Kidney capillary endothelial cell (primary cell): ENCODE results near the gene SRGAP2B.
"Not testable (repeated sequence)": the region's sequence is repeated elsewhere in the genome, so short reads cannot be mapped to it uniquely, and the experiment has no call there.

Source experiments
- DNase-seq: peaks from one replicate; pipeline ENCODE4 v3.0.0-alpha.2; 2018; ENCODE audit warnings: low spot score

Gene SRGAP2B

DNA sequence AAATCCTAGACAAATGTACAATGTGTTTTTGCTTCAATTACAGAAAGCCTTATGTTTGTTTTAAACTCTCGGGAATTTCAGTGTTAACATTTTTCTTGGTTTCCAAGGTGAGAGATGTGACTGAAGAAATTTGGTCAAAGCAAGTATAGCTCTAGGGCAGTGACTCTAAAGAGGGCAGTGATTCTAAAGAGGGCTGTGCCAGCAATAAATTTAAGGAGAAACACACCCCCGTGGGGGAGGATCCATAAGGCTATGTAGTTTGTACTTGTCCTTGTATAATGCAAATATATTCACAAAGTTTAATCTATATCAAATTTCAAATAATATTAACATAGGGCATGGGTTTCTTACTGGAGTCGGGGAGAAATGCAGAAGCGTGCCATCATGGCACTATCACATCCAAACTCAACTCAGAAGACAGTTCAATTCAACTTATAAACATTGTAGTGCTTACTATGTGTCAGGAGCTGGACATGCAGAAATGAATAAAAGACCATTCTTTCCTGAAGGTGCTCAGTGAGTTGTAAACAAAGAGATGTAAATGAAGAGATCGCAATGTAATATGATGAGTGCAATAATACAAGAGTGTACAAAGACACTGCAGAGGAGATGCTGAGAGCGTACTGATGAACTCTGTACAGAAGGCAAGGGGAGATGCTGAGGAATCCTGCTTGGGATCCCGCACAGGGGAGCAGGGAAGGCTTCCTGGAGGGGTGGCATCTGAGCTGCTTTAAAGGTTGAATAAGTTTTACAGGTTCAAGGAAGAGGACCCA lies 12.5 kb downstream of the SRGAP2B start:
- not testable (repeated sequence) for DNase-seq

DNA sequence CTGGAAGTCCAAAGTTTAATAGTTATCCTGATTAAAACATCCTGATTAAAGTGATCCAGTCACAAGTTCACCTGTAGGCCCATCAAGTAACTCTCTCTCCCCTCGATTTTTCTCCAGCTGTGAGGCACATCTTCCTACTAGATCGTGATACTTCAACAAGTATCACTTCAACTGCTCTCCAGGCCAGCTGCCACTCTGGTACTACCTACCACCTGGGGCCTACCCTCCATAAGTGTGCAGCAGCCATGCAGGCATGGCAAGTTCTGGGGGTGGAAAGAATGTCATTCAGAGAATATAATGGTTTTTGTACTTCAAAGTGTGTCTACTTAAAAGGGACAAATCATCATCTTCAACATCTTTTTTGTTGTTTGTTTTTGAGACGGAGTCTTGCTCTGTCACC lies 14.9 kb downstream of the SRGAP2B start:
- not testable (repeated sequence) for DNase-seq

DNA sequence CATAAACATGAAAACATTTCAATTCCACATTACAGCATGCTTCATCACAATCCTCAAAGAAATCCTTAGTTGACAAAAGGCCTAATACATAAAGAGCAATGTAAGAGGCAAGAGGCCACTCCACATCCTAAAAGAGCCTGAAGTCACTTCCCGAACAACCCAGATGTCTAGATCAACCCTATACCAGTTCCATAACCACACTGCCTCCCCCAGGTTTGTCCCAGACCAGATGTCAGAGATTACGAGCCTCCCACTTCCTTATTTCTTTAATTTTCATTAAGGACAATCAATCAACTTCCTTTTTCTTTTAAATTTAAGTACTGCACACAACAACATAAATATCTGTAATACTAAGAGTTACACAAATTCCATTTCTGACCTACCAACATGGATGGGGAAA lies 15.4 kb downstream of the SRGAP2B start:
- not testable (repeated sequence) for DNase-seq

DNA sequence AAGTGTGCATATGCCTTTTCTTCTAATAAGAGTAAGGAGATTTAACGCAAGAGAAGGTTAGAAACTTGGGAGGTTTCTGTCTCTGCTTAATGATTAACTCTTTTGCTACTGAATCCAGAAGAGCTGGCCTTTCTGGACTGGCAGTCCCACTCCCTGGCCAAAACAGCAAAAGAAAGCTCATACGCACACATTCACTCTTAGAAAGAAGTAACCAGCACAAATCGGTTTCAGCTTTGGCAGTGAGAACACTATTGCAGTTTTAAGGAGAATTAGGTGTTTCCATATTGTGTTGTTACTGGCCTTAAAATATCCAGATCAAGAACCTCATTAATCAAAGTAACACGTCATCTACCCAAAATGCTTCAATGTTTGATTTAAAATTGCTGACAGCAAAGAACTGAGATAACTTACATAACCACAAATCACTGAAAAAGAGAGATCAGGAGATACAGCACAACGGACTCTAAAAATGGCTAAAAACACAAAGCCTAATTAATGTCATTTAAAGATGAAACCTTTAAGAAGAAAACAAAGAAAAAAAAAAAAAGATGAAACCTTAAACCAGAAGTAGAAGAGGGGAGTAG lies 16.2 kb downstream of the SRGAP2B start:
- not testable (repeated sequence) for DNase-seq

DNA sequence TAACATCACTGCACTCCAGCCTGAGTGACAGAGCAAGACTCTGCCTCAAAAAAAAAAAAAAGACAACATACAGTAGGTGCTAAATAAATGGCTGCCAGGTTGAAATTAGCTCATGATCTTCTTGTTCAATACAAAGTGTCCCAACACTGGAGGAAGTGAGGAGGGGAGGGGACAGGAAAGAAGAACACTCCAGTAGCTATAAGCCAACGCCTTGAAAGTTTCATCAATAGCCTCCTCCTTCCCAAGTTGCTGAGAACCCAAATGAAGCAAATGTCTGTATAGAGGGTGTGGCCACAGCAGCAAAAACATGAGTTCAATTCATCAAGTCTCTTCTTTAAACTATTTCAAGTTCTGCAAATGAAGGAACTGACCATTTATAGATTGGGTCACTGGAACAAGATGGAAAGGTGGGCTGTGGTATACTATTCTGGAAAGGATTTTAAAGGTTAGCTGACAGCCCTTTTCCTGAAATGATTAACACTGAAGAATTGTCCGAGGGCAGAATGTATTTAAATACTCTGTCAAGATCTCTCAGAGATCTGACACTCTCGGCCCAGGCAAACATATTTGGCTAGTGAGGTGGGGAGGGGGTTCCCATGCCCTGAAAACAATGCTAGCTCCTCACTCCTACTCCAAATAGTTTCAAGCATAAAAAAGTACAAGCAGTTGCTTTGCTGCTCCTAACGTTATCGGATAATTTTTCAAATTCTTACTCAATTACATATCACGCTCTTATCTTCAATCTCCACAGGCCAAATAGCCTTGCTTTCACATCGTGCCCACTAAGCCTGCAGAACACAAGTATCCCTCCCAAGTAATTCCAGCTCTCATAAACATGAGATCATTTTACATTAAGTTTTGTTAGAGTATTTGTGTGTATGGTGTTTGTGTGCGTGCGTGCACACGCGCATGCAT lies 17.0 kb downstream of the SRGAP2B start:
- DNase-seq: not testable (repeated sequence)

DNA sequence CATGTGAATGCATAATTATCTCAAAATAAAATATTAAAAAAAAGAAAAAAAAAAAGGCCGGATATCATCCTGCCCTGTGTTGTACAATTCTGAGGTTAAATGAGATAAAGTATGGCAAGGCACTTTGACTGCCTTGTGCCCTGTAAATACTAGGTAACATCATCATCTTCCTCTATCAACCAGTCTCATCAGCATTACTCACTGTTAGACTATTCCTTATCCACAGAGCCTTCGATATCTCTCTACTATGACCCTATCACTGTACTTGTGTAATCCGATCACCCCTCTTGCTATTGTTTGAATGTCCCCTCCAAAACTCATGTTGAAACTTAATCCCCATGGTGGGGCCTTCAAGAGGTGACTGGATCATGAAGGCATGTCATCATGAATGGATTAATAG lies 18.3 kb downstream of the SRGAP2B start:
- DNase-seq: not testable (repeated sequence)

DNA sequence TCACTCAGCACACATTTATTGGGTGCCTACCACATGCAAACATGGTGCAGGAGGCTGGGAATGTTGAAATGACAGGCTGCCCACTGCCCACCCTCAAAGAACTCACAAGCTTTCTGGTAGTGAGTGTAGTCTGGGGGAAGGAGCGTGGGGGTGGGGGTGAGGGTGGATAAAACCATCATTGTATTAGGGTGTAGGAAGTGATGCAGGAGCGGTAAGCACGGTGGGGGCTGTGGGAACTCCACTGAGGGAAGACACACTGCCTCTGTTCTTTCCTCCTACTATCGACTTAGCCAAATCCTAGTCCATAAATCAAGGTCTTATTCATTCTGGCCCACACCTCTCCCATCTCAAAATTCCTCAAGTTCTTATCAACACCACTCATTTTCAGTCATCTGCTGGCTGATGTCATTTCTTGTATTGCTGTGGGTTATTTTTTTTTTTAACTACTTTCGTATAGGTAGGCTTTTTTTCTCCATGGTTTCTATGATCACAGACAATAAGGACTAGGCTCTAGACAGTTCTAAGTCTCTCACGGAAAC lies 21.0 kb downstream of the SRGAP2B start:
- not testable (repeated sequence) for DNase-seq

DNA sequence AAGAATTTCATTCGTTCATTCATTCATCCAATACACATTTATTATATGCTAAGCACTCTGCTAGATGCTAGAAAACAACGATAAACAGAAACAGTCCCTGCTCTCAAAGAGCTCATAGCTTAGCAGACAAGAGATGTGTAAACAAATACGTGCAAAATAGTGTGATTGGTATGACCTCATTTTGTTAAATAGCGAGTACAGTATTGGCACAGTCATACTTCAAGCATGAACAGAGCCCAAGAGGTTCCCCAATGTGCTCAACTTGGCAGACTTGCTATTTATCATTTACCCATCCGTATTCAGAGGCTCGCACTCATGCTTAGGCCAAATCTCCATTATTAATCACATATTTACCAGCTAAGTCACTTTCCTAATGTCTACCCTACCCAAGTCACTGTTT lies 23.6 kb downstream of the SRGAP2B start:
- not testable (repeated sequence) for DNase-seq

DNA sequence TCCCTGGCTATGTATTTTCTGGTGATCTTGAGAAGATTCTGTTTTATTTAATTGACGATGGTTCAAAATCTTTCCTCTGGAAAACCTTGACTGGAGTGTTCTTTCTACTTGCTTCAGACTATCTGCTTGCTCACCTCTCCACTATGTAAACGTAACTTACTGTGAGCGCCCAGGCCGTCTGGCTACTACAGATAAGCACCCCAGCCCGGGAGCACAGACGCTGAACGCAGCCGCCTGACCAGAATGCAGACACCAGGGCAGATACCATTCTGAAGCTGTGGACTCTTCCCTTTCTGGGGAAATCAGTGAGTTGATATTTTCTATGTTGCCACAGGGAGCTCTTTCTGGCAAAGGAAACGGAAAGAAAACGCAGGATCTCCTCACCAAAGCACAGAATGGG lies 28.6 kb downstream of the SRGAP2B start:
- DNase-seq: not testable (repeated sequence)

DNA sequence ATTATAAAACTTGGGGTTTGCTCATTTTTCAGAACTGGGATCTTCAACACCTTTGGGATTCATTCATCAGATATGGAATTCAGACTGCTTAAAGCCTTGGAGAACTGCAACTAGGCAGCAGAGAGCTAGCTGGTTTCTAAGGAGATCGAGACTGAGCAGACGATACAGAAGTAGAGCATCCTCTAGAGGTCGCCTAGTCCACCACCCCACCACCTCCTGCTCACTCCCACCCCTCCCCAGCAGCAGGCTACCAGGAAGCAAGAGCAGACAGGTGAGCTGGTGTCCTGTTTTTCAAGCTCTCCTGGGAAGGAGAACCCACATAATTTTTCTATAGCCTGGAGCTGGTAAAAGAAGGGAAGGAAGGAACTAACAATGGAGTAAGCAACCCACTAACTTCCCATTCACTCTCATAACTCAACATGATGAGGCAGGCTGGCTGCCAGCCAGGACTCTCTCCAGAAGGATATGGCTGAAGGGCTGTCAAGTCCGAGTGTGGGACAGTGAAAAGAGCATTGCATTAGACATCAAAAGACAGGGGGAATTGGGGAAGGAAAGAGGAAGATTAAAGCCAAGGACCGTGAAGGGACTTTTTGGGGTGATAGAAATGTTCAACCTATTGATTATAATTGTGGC lies 29.8 kb downstream of the SRGAP2B start:
- not testable (repeated sequence) for DNase-seq

DNA sequence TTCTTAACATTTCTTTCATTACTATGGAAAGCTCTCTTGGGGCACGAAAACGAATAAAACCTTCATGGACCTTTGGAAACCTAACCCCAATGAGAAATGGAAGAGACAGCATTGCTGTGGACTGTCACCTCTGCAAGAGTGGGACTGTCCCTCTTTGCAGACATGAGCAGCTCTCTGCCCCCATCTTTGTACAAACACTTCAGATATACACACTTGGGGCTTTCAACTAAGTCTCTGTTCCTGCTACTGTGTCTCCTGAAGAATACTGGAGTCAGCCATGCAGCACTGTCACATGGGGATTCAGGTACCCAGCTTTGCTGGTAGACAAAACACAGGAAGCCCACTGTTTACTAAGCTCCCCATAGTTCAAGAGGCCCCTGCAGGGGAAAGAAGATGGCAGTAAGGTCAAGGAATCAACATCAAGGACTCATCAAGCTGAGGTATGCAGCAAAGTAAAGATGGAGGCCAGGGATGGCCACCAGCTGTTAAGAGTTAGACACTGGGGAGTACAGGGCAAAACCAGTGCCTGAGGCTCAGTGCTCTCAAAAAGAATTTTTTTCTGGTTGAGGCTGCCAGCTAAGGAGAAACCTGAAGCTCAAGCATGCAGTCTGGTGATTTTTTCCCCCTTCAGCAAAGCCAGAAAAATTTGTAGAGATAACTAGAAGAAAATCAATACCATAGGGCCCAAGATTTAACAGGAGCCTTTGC lies 31.0 kb downstream of the SRGAP2B start:
- DNase-seq: not testable (repeated sequence)

DNA sequence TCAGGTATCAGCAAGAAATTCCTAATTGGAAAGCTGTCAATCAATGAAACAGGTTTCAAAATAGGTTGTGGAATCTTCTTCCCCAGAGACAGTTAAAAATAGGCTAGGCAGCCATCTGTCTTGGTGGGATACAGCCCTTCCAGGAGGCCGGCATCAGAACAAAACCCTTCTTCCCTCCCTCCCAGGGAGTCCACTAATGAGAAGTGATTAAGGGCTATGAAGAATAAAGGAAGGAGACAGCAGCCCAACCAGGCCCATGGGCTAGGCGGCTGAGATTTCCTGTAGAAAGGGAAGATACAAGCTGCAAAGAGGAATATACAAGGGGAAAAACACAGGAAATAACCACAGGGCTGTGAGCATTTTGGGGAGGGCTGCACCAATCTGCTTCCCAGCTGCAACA lies 31.8 kb downstream of the SRGAP2B start:
- DNase-seq: not testable (repeated sequence)

DNA sequence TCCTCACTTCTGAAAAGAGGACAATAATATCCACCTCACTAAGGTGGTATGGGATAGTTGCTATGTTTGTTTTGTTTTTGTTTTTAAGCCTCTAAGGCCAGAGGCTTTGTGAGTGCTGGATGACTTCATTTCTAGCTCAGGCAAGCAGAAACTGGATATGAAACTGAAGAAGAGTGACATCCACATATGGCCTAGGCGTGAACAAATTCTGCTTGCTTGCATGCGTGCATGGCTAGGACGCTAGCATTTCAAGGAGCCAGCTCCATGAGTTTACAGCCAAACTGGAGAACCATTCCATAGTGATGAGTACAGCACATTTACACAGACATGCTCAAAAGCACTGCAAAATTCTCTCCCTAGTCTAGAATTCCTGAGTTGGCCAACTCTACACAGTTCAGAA lies 36.9 kb downstream of the SRGAP2B start:
- DNase-seq: not testable (repeated sequence)

DNA sequence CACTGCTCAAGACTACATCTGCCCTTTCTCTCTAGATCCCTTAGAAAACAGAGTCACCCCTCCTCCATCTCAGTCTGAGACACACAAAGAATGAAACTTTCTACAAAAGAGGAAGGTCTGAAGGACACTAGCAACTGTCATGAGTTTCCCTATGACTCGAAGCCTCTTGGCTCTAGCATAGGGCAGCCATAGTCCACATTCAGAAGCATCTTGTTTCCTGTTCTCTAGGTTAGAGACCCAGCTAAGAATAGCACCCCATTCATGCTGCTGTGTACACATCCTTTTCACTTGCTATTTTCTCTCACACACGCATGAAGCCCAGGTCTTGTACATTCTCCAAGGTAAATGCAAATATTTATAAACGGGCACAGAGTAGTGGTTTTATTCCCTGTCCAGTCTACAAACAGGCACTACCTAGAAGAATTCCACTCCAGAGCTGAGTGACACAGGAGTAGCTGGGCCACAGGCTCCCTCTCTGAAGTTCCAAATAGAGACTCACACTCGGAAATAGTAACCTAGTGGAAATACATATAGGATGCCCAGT lies 39.8 kb downstream of the SRGAP2B start:
- DNase-seq: not testable (repeated sequence)

DNA sequence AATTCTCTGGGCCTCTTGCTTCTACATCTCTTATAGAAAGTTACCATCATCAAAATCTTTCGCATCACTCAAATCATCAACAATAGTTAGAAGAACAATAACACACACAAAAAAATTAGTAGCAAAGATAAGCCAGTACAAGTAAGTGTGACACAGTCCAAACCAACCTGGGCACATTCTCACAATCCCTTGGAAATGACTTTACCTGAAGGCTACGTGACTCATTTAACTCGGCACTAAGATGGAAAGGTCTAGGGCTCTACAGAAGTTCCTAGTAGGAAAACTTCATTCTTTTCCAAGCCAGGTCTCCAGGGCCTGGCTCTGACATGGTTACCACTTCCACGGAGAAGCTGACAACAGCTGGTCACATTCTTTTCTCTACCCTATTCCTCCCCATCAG lies 41.7 kb downstream of the SRGAP2B start:
- DNase-seq: not testable (repeated sequence)

DNA sequence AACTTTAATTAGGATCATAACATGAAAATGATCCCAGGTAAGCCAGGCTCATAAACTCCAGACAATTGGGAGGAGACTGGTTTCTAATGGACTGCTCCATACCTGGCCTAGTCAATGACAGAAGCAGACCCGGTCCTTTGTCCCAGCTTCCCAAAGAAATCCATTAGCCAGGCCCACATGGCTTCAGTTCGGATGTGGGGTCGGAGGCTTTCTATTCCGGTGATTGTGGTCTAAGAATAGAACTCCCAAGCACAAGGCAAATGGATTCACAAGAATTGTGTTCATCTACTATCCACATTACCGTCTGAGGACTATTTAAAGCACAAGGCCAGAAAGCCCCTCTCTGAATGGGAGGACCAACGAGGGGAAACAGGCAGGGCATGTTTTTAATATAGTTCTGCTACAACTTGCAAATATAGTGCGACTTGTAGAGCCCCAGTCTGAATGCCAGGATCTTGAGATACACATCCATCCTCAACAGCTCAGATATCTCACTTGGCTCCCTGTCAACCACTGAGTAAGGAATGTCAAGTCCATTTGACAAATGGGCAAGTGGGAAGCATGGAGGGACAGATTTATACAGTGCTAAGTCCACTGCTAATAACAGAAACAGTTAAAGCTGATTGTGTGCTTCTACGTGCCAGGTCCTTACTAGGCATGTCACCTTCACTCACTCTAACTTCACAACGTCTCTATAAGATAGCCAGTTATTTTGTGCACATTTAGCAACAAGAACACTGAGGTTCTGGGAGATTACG lies 42.9 kb downstream of the SRGAP2B start:
- DNase-seq: not testable (repeated sequence)

DNA sequence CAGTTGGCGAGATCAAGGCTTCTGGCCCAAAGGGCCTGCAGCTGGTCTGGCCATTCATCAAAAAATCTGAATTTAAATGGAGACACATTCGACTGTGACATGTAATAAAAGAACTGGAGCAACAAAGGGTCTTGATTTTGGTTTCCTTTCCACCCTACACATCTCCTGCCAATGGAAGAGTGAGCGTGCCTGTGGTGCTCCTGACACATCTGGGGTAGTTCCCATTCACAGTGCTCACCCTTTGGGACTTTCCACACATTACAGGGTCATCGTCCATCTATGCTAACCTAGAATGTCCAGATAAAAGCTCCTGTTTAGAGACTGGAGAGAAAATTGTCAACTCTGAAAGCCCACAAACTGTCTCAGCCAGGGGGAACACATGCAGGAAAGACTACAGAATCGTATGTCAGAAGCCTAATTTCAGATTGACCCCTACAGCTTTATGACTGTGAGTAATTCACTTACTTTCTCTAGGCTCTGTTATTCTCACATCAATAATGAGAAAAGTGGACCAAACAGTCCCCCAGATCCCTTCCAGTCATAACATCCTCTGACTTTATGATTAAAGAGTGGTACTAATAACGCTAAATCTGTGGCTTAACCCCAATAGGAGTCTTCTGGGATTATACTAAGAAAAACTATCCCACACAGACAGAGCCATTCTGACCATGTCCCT lies 46.8 kb downstream of the SRGAP2B start:
- not testable (repeated sequence) for DNase-seq

DNA sequence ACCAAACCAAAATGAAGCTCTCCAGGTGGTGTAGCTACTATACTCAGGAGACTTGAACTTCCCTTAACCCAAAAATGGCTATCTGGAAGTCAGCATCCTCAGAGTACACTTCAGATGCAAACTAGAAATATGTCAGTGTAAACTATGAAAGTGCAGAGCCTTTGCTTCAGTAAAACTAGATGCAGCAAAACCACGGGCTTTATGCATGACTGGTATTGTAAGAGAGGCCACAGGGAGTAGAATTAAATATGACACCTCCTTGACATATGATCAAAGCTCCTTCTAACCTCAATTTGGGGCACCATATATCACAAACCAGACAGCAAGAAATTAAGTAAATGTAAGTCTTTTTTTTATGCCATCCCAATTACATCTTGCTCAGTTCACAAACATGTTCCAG lies 47.6 kb downstream of the SRGAP2B start:
- DNase-seq: not testable (repeated sequence)

DNA sequence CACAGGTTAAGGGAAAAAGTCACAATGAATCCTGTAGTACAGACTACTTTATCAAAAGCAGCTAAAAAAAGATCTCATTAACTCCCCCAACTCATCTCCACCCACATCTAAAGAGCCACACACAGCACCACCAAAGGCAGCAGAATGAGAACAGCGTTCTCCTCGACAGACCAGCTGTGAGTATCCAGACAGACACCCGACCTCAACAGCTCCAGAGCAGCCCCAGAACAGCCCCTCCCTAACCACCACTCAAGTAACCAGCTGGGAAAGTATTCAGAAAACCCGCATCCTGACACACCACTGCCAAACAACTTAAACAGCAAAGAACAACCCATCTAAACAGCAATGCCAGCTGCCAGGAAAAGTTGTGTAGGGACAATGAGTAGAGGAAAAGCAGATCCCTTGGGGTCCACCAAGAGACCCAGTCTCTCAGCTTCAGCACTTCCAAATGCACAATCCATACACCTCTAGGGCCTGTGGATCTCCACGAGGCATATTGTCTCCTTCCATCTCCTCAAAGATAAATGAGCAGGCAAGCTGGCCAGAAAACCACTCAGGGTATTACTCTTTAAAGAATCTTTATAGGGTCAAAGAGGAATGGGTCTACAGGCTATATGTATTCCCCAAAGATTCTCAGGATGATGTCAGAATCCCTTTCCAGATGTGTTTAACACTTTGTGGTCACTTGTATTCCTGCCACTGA lies 49.4 kb downstream of the SRGAP2B start:
- DNase-seq: not testable (repeated sequence)
